ENCODE measurements around the gene SHC4.
"Not testable (repeated sequence)": the region's sequence is repeated elsewhere in the genome, so short reads cannot be mapped to it uniquely, and the experiment has no call there.

SHC4 gene

GRCh38 chr15:48876057-48876456, 87.7 kb downstream of the SHC4 start:
- DNase-seq: no peak

GRCh38 chr15:48875241-48875960, 88.3 kb downstream of the SHC4 start:
- peak in 1 of 2 experiments; percentile 5 for DNase-seq

- DNase-seq: no peak
Measured at GRCh38 chr15:48872632-48873031, 91.1 kb downstream of the SHC4 start.

GRCh38 chr15:48871542-48871941, 92.2 kb downstream of the SHC4 start:
- no peak for DNase-seq

- DNase-seq: no peak
Measured at GRCh38 chr15:48869966-48870365, 93.8 kb downstream of the SHC4 start.

GRCh38 chr15:48868536-48868935, 95.2 kb downstream of the SHC4 start:
- peak; percentile 12 to 22 for DNase-seq

- no peak for DNase-seq
Measured at GRCh38 chr15:48868023-48868422, 95.7 kb downstream of the SHC4 start.

GRCh38 chr15:48866141-48866563, 97.6 kb downstream of the SHC4 start:
- no peak for DNase-seq

- DNase-seq: no peak
Measured at GRCh38 chr15:48865370-48866079, 98.2 kb downstream of the SHC4 start.

GRCh38 chr15:48862705-48863104, 101.0 kb downstream of the SHC4 start:
- DNase-seq: peak; percentile 86 to 87

- peak; percentile 74 to 77 for DNase-seq
Measured at GRCh38 chr15:48861813-48862431, 101.8 kb downstream of the SHC4 start.

GRCh38 chr15:48859426-48859825, 104.3 kb downstream of the SHC4 start:
- DNase-seq: no peak

- no peak for DNase-seq
Measured at GRCh38 chr15:48858401-48858800, 105.3 kb downstream of the SHC4 start.

- DNase-seq: no peak
Measured at GRCh38 chr15:48856942-48857341, 106.8 kb downstream of the SHC4 start.

- no peak for DNase-seq
Measured at GRCh38 chr15:48855501-48856440, 107.9 kb downstream of the SHC4 start.

GRCh38 chr15:48854434-48854833, 109.3 kb downstream of the SHC4 start:
- not testable (repeated sequence) for DNase-seq

- no peak for DNase-seq
Measured at GRCh38 chr15:48851956-48852355, 111.8 kb downstream of the SHC4 start.

- no peak for DNase-seq
Measured at GRCh38 chr15:48850648-48851047, 113.1 kb downstream of the SHC4 start.

- DNase-seq: no peak
Measured at GRCh38 chr15:48845123-48845522, 118.6 kb downstream of the SHC4 start.

- DNase-seq: no peak
Measured at GRCh38 chr15:48842501-48842900, 121.2 kb downstream of the SHC4 start.

- DNase-seq: no peak
Measured at GRCh38 chr15:48834756-48835155, 129.0 kb downstream of the SHC4 start.

GRCh38 chr15:48833526-48834239, 130.0 kb downstream of the SHC4 start:
- no peak for DNase-seq

All from AML-193 (cell line).